Ascending aorta (tissue), 2 donors: ENCODE data around the gene MICU1. TPM values are rescaled to one million over a fixed set of nuclear protein-coding genes. Genes with fewer than 3 reads are reported as not detected.

ENCODE experiments used
- DNase-seq, 2 donors: peaks; one replicate each; pipeline ENCODE4 v3.0.0-alpha.2; 2019; ENCODE audit warnings: low spot score in 2 of 2
- H3K27ac ChIP-seq, 2 donors: fragments of 200-600 bp; sonication (generic); one replicate each; pipeline ENCODE4 v1.5.1; 2016 to 2017; ENCODE audit warnings: mild to moderate bottlenecking in 1 of 2
- H3K27me3 ChIP-seq: fragments of 200-600 bp; sonication (generic); one replicate; pipeline ENCODE4 v1.5.1; 2017
- H3K36me3 ChIP-seq, 2 donors: fragments of 200-600 bp; sonication (generic); one replicate each; pipeline ENCODE4 v1.5.1; 2016
- H3K4me1 ChIP-seq, 2 donors: fragments of 200-600 bp; sonication (generic); one replicate each; pipeline ENCODE4 v1.5.1; 2016 to 2017; ENCODE audit warnings: mild to moderate bottlenecking in 1 of 2
- H3K4me3 ChIP-seq, 2 donors: fragments of 200-600 bp; sonication (generic); one replicate each; pipeline ENCODE4 v1.5.1; 2016 to 2017; ENCODE audit warnings: mild to moderate bottlenecking in 1 of 2
- H3K9me3 ChIP-seq, 2 donors: fragments of 200-600 bp; sonication (generic); one replicate each; pipeline ENCODE4 v1.5.1; 2016
- CTCF ChIP-seq, 3 experiments: fragments of 200-600 bp in 2 of 3; fragments of 450-650 bp in 1 of 3; sonication (generic) in 2 of 3; IDR thresholded peaks; one replicate each; pipeline ENCODE4 v1.5.1; 2016 to 2019; ENCODE audit warnings: antibody characterized with exemption in 3 of 3, mild to moderate bottlenecking in 1 of 3, moderate library complexity in 1 of 3
- intact Hi-C: fragments of 100-400 bp; cut with DNase I; formaldehyde crosslinking; loops from one replicate; pipeline ENCODE4 v1.15.1; 2023
- total RNA-seq: library from RNA; depleted of rRNA; stranded (reverse); fragments of >200 nt; gene quantifications from one replicate; pipeline ENCODE4 v1.1.0, GENCODE V29; 2016

Gene MICU1
- total RNA-seq, 1 donor from 2014 or later, result 18.9 TPM

- Histone ChIP-seq H3K27ac (no peak overlapping the region), H3K9me3 (no peaks in the 10 kb centered on the region), H3K4me3 (no peak overlapping the region), H3K27me3 (no peaks in the 10 kb centered on the region), H3K36me3 (no peaks in the 10 kb centered on the region), H3K4me1 (no peaks in the 10 kb centered on the region)
- intact Hi-C loops, result no loop called here
- DNase-seq, result no peak
- no peak for TF ChIP-seq CTCF (IDR thresholded peaks at IDR 0.05)
Measured at GRCh38 chr10:72513910-72514309, 112.0 kb downstream of the MICU1 start.

DNA sequence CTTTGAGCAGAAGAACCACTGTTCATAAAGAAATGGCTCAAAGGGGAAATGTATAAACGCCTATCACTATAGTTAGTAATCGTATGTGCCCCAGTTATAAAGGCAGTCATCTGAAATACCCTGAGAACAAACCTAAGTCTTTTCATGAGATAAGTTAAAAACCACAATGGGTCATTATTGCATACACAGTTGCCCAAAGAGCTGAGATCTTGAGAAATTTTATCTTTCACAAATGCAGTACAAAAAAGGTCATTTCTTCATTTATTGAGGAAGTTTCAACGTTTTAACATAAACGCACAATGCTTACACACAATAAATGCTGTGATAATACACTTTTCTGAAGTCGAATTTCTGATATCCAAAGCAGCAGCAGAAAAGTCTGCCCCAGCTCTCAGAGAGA lies 114.4 kb downstream of the MICU1 start:
- Histone ChIP-seq H3K27ac (no peak overlapping the region), H3K4me3 (no peak overlapping the region), H3K36me3 (no peaks in the 10 kb centered on the region), H3K9me3 (no peaks in the 10 kb centered on the region), H3K27me3 (no peaks in the 10 kb centered on the region), H3K4me1 (no peaks in the 10 kb centered on the region)
- no peak for DNase-seq
- intact Hi-C loops, result no loop called here
- no peak for TF ChIP-seq CTCF (IDR thresholded peaks at IDR 0.05)

DNA sequence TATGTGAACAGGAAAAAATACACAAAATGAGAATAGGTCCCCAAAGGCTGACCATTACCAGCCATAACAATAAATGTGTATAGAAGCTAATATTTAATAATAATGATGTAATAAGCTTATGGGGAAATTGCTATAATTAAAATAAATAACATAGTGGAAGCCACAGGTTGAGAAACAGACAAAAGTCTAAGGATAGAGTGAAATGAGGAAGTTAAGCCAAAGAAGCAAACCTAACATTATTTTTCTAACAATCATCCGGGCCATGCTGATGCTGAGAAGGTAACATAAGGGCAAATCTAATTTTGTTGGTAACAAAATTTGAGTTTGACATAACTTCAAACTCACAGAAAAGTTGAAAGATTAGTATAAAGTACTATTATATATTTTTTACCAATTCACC lies 115.9 kb downstream of the MICU1 start:
- H3K9me3 ChIP-seq, result no peaks in the 10 kb centered on the region
- no peaks in the 10 kb centered on the region for H3K27me3 ChIP-seq
- no peak for DNase-seq
- peaks cover 0 to 4% of the 10 kb centered on the region in 2 donors for H3K36me3 ChIP-seq
- no peak for TF ChIP-seq CTCF (IDR thresholded peaks at IDR 0.05)
- intact Hi-C loops, result no loop called here
- H3K4me1 ChIP-seq, result no peaks in the 10 kb centered on the region
- H3K27ac ChIP-seq, result no peak overlapping the region
- H3K4me3 ChIP-seq, result no peak overlapping the region

DNA sequence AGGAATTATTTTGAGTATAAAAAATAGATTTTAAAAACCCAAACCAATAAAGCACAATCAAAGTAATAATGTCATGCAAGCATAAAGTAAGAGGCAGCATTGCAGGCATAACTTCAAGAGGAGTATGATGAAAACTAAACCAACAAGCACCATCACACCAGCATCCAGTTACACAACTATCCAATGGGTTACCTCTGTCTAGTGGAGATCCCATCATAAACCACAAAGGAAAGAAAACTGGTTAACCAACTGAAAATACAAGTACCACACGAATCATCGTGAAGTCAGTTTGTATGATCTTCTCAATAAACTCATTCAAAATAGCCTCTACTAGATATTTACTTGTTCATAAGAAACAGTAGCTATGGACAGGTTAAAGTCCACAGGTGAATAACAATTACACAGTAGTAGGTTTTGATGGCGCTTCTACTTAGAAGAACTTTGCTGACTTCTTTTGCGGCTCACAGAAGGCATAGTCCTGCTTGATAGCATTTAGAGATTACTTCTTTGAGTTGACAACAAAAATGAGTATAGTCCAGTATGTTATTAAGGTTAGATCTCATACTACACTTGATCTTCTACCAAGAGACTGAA lies 116.6 kb downstream of the MICU1 start:
- peaks cover 0 to 4% of the 10 kb centered on the region in 2 donors for H3K36me3 ChIP-seq
- H3K4me1 ChIP-seq, result no peaks in the 10 kb centered on the region
- no peak for TF ChIP-seq CTCF (IDR thresholded peaks at IDR 0.05)
- intact Hi-C loops, result no loop called here
- peaks cover 0 to 5% of the 10 kb centered on the region in 2 donors for H3K9me3 ChIP-seq
- no peaks in the 10 kb centered on the region for H3K27me3 ChIP-seq
- no peak for DNase-seq
- no peak overlapping the region for H3K4me3 ChIP-seq
- H3K27ac ChIP-seq, result no peak overlapping the region

GRCh38 chr10:72508033-72508432 lies 117.8 kb downstream of the MICU1 start:
- Histone ChIP-seq H3K9me3 (peaks cover 0 to 8% of the 10 kb centered on the region in 2 donors), H3K4me1 (no peaks in the 10 kb centered on the region), H3K27me3 (no peaks in the 10 kb centered on the region), H3K27ac (no peak overlapping the region), H3K4me3 (no peak overlapping the region), H3K36me3 (peaks cover 0 to 4% of the 10 kb centered on the region in 2 donors)
- DNase-seq, result no peak
- TF ChIP-seq CTCF (IDR thresholded peaks at IDR 0.05), result no peak
- intact Hi-C loops, result no loop called here

DNA sequence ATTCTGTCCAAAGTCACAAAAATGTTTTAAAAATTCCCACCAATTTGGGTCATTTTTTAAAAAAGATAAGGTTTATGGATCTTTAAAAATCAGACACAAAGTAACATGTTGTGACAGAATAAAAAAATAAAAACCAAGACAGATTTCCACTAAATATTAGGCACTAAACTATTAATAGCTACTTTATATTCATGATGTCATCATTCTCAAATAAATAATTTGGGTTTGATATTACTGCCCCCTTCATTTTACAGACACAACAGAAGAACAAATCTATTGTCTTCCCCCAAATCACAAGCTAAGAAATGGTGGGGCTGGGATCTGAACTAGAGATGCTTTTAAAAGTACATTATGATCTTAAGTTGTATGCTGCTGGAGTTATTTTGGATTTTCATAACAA lies 119.4 kb downstream of the MICU1 start:
- Histone ChIP-seq H3K4me3 (no peak overlapping the region), H3K9me3 (peaks cover 0 to 8% of the 10 kb centered on the region in 2 donors), H3K27me3 (no peaks in the 10 kb centered on the region), H3K27ac (no peak overlapping the region), H3K36me3 (peaks cover 0 to 4% of the 10 kb centered on the region in 2 donors), H3K4me1 (no peaks in the 10 kb centered on the region)
- intact Hi-C loops, result no loop called here
- no peak for DNase-seq
- TF ChIP-seq CTCF (IDR thresholded peaks at IDR 0.05), result no peak
